HG03342 (cell line): ENCODE results near the gene GAS6.
"Not testable (repeated sequence)": the region's sequence is repeated elsewhere in the genome, so short reads cannot be mapped to it uniquely, and the experiment has no call there.

Experiments used
- ATAC-seq: cut with Tn5 transposase; IDR thresholded peaks from one replicate; pipeline ENCODE4 v1.9.1; 2021; ENCODE audit warnings: mild to moderate bottlenecking, moderate library complexity; ENCODE audit not compliant: unreplicated experiment

Gene GAS6

DNA sequence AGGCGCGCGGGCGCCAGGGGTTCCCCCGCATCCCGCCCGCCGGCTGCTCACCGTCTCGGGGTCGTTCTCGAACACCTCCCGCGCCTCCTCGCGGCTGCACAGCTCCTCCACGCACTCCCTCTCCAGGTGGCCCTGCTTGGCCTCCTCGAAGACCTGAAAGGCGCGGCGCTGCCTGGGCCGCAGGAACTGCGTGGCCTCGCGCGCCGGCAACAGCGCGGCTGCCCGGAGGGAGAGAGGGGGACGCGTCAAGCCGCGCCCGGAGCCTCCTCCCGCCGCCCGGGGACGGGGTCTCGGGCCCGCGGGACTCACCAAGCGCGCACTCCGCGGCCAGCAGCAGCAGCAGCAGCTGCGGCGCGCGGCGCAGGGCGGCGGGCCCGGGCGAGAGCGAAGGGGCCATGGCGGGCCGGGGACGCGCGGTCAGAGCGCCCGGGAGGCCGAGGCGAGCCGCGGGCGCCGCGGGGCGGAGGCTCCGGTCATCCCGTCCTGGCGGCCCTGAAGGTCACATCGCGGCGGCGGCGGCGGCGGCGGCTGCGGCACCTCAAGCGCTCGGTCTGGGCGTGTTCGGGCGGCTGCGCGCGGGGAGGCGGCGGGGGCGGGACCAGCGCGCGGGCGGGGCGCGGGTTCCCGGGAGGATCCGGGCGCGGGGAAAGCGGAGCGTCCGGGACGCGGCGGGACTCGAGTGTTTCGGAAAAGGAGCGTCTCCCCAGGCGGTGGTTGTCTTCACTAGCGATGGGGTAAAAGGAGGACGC is at the start of gene GAS6:
TSS of gene GAS6 (minus strand) at position 553 of the 749 bp plus-strand sequence. CDS start at position 397, 156 bp downstream.
- no peak for ATAC-seq

DNA sequence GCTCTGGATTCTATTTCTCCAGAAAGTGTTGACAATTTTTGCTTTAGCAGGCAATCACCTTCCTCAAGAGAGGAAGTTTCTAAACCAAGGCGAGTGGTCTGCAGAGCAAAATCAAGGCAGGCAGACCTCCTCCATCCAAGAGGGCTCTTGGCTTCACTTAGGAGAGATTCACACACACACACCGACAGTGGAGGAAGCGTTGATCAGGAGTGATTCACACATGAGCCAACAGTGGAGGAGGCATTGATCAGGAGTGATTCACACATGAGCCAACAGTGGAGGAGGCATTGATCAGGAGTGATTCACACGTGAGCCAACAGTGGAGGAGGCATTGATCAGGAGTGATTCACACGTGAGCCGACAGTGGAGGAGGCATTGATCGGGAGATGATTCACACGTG is 49.5 kb upstream of the GAS6 start:
- not testable (repeated sequence) for ATAC-seq

DNA sequence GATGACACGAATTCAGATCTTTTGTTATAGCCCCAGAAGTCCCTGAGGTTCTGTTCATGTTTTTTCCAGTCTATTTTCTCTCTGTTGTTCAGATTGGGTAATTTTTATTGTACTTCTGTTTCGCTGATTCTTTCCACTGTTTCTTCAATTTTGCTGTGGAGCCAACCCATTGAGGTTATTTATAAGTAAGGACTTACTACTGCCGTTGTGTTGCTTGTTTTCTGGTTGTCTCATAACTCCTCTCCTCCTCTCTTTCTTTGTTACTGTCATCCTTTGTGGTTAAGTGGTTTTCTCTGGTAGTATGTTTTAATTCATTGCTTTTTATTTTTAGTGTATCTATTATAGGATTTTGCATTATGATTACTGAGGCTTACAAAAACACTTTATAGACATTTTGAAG is 48.7 kb upstream of the GAS6 start:
- ATAC-seq, result no peak

DNA sequence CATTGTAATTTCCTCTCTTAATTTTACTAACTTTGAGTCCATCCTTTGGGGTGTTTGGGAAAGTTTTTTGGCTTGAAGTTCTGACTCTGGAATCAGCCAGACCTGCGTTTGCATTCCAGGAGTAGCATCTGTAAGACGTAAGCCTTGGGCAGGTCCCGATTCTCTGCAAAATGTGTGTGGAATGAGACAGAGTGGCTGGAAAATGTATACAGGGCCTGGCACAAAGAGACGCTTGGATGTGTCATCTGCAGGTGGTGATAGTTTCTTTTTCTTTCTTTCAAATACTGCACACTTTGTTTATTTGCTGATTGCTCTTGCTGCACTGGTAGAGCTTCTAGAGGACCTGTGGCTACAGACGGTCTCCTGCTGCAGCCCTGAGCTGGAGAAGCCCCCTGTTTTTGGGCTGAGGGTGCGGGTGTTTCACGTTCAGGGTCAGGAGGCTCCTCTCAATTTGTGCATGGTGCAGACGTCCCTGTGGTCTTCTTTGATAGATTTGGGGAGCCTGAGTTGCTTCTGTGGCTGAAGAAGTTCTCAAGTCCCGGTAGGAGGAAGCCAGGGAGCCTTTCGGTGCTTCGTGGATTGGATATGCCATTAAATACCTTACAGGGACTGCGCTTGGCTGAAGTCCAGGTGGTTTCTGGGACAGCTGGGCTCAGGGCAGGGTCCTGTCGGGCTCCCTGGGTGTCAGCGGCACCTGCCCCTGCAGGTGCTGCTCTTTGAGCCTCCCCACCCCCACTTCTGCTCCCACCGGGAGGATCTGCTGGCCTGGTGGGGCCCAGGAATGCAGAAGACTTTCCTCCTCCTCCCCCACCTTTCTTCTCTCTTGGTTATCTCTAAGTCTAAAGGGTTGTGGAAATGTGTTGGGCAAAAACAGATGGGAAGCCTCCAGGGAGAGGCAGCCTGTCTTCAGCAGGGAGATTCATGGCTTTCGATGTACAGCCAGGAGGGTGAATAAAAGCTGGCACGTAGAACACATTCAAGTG is 44.0 kb upstream of the GAS6 start:
- no peak for ATAC-seq

DNA sequence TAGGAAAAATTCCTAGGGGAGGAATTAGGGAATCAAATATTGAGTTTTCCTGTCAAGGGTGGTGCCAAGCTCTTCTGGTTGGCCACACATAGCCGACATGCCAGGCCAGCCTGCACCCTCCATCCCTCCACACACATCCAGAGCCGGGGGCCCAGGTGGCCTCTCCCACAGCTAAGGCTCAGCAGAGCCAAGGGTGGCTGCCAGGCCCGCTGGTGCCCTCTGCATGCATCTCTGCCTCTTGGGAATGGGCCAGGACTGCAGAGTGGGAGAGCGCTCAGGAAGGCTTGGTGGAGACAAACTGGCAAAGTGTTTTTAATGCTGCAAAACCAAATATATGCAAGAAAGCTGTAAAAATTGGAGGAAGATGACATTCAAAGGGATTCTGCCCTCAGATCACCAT is 42.7 kb upstream of the GAS6 start:
- no peak for ATAC-seq

DNA sequence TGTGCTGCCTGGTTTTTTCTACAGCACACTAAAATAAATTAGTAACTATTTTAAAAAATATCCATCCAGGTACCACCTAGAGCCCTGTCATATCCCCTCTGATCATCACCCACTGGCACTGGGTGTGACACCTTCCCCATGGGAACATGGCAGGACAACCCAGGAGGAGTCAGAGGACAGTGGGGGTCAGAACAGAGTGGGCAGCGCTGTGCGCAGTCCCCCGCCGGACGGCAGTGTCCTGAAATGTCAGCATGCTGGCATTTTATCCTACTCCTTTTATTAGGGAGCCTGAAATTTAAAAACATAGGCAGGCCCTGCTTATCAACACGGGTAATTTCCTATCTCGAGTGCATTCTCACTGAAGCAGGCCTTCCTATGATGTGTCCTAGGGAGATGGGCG is 42.1 kb upstream of the GAS6 start:
- ATAC-seq, result no peak

DNA sequence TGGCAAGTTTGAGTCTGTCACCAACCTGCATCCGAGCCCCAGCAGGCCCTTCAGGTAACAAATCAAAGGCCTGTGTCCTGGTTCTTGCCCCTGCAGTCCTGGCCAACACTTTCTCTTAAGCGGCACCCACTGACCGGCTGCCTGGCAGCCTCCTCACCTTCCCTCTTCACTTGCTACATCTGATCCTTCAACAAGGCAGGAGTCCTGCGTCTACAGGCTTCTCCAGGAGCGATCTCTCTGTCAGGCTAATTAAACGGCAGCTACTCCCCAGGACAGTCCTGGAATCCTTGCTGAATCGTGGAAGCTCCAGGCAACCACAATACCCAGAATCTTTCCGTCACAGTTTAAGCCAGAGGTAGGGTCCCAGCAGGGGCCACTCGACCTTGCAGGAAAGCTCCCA is 41.1 kb upstream of the GAS6 start:
- no peak for ATAC-seq

DNA sequence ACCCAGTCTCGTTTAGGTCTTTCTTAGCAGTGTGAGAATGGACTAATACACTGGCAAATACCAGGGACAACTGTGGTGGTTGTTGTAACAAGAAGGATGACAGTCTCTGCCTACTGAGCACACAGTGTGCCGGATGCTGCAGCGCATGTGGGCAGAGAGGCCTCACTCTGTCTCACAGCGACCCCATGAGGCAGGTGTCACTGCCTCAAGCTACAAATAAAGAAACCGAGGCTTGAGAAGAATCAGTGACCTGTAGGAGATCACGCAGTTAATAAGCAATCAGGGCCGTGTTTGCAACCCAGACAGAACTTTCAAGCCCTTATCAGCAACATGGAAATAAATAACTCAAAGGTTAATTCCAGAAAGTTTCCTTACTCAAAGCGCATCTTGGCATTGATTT is 40.5 kb upstream of the GAS6 start:
- ATAC-seq, result no peak

DNA sequence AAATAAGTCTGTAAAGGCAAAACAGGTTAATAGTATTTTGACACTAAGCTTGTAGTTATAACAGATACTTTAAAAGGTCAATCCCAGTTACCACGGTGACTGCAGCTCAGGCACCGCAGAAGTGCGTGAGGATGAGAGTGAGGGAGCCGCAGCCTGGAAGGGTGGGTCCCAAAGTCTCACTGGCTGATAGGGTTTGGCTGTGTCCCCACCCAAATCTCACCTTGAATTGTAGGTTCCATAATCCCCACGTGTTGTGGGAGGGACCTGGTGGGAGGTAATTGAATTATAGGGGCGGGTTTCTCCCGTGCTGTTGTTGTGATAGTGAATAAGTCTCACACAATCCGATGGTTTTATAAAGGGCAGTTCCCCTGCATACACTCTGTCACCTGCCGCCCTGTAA is 40.0 kb upstream of the GAS6 start:
- ATAC-seq, result no peak

DNA sequence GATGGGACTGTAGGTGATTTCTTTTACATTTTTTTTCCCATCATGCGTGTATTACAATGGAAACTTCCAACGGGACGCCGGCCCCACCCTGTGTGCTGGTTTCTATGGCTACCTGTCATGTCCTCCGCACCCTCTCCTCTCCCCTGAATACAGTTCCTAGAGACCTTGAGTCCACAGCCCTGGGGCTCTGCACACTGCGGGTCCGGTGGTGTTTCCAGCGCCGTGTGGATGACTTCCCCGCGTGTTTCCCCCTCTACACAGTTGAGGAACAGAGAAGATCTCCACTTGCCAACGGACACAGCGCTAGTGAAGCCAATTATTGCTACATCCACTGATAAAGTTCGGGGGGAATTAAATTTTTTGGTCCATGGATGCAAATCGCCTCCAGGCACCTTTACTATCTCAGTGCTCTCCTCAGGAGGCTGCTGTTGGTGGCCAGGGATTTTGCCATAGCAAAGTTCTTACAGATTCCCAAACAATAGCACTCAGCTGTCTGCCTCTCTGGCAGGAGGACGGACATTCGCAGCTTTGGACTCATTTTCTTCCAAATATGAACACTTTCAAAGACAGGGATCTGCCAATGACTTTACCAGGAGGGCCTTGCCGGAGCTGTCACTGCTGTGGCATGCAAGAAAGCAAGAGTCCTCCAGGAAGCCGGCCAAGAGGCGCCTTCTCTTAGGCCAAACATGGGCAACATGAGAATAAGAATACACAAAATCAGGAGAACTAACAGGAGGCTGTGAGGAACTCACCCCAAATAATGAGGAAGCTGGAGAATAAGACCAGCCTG is 39.3 kb upstream of the GAS6 start:
- no peak for ATAC-seq

DNA sequence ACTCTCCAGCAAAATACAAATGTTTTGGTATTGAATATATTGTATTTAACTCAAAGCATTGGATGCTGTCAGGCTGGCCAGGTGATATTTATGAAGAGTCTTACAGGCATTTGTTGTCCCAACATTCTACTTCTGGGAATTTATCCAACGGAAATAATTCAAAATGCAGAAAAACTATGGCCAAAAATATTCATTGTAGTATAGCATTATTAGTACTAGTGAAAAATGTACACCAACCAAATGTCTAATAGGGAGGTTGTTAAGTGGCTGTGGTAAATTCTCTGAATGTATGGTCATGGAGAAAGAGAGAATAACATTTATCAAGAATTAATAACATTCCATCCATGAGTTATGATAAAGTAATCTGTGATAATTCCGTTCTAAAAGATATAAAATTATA is 38.6 kb upstream of the GAS6 start:
- no peak for ATAC-seq

DNA sequence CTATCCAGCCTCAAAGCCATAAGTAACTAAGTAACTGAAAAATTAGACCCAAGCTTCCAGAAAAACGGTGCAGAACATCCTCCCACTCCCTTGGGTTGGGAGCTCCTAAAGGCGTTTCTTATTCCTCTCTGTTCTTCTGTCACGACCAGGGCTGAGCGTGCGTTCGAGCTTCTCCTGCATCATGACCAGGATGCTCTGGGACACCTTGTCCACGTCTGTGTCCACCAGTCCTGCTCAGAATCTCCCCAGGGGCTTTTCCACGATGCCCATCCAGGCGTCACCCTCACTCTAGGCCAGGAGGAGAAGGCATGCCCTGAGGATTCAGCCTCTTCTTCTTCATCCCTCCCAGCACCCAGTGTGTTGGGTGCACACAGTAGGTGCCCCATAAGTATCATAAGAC is 37.8 kb upstream of the GAS6 start:
- ATAC-seq, result no peak

DNA sequence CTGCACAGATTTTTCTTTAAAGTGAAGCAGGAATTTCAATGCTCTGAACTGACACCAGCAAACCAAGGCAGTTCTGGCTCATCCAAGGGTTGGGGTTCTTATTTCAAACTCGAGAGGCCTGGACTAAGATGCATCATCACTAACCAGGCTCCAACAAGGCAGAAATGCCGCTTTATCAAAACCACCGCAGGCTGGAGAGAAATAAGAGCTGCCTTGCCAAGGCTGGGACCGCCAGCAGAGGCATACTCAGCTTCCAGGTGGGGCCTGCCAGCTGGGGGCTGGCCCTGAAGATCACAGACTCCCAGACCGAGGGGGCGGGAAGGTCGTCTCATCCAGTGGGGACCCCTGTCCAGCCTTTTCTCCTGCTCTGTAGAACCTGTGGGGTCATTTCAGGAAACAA is 37.4 kb upstream of the GAS6 start:
- no peak for ATAC-seq

DNA sequence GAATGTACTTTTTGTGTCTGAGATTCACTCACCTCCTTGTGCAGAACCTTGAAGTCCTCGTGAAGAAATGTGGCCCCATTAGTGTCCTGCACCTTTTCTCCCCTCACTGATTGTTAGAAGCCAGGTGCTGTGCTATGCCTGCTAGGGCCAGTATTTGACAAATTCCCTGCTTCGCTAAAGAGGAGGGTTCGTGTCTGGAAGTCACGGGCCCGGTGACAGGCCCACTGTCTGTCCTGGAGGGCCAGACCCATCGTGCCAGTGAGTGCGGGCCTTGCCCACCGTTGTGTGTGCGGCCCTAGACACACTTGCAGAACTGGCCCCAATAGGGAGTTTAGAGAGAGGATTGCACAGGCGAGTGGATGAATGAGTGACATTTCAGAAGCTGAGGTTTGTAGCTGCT is 36.8 kb upstream of the GAS6 start:
- no peak for ATAC-seq

DNA sequence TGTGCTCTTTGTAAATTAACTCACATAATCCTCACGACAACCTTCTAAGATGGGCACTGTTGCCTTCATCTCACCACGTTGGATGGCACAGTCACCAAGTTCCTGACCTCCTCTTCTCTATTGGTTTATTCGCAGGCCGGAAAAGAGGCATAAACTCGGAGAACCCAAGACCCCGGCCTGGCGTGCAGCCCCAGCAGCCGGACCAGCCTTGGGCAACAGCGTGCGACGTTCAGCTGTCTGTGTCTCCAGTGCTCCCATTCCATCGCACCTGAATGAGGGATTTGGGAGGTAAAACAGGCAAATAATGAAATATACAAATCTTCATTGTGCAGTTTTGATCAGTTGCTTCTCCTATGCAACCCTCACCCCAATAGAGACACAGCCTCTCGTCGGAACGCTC is 34.5 kb upstream of the GAS6 start:
- no peak for ATAC-seq

DNA sequence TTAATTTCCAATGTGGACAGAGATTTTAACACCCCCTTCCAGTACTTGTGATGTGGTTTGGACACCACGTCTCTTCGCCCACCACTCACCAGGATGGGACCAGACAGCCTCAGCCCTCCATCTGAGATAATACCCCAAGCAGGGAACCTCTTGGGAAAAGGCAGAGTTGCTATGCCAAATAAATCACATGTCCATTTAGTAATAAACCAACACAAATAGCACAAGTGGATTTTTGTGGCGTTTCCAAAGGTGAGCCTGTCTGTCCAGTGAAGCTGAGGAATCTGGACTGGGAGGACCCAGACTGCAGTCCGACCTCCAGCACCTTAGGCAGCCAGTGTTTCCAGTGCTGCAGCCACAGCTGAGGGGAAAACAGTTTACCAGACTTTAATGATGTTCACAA is 34.1 kb upstream of the GAS6 start:
- no peak for ATAC-seq

DNA sequence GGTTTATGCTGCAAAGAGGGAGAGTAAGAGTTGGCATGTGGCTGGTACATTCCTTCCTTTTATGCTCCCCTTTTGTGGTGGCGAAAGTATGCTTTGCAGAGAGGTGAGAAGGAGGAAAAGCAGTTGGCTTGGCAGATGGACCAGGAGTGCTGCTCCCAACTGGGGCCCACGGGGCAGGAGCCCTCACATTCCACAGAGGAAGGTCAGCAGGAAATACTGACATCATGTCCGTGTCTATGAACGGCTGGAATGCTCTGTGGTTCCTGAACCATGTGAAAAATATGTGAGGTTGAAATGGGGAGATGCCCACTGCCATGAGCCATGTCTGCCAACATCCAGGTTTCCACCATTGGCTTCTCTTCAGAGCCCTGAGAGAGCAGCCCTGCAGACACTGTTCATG is 33.3 kb upstream of the GAS6 start:
- no peak for ATAC-seq

DNA sequence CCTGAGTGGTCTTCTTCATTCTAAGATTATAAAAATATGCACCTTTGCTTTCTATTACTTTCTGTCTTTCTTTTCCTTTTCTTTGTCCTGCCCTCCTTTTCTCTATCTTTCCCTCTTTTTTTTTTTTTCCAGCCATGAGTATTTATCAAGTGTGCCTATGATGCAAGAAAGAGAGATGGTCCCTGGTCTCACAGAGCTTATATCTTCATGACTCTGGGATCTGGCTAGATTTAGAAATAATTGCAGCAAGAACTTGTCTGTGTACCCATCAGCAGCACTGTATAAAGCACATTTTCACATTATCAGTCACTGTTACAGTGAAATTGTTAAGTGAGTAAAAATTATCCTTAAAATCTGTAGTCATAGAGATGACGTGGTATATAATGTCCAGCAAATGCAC is 31.6 kb upstream of the GAS6 start:
- ATAC-seq, result no peak

DNA sequence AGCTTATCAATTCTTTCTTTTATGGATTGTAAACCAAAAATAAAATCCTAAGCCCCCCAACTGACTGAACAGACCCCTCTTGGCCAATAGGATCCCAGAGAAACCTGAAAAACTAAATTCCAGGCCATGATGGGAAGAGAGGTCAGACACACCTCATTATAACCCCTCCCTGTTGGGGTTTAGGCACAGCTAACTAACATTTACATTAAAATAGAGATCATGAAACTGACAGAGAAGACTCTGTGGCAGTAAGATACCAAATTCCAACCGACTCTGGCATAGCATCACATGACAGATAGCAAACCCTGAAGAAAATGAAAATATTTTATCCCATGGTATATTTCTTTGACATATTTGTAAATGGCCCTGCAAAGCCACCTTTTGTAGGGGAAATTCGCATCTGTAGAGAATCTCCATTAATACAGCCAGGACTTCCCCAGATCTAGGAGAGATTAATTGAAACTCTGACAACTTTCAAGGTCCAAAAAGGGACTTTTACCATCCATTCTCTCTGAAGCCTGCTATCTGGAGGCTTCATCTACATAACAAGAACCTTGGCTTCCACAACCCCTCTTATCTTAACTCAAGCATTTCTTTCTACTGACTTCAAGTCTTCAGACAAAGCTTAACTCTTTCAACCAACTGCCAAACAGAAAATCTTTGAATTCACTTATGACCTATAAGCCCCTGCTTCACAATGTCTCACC is 27.1 kb upstream of the GAS6 start:
- ATAC-seq, result no peak

DNA sequence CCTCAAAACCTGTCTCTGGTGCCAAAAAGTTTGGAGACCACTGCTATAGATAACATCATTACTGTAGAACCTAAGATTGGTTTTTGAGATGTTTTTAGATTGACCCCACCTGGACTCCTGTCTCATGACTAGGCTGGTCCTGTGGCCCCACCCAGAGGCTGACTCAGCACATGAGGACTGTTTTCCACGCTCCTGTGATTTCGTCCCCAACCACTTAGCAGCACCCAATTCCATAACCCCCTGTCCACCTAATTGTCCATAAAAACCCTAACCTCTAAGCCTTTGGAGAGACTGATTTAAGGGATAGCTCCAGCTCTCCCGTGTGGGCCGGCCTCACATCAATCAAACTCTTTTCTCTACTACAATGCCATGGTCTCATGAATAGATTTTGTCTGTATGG is 25.6 kb upstream of the GAS6 start:
- no peak for ATAC-seq
